Bronchial epithelial cell (primary cell): ENCODE measurements around the gene SFXN5. TPM values are rescaled to one million over a fixed set of nuclear protein-coding genes. Genes with fewer than 3 reads are reported as not detected.

ENCODE experiments used
- DNase-seq: peaks from one replicate; pipeline ENCODE4 v3.0.0-alpha.2; 2010; ENCODE audit warnings: low read depth
- FAIRE-seq: peaks from 2 replicates; lab custom pipeline; 2011; peaks lifted over from hg19 to GRCh38; lab: Jason Lieb, UNC
- H3K27me3 ChIP-seq: 2 replicates; pipeline ENCODE4 v1.5.1; 2011; ENCODE audit warnings: low read length; ENCODE audit not compliant: control insufficient read depth, insufficient read depth
- H3K36me3 ChIP-seq: 2 replicates; pipeline ENCODE4 v1.5.1; 2011; ENCODE audit warnings: low read length; ENCODE audit not compliant: control insufficient read depth, insufficient read depth
- H3K4me3 ChIP-seq: 2 replicates; pipeline ENCODE4 v1.5.1; 2011; ENCODE audit warnings: mild to moderate bottlenecking, low read depth, low read length, control low read depth
- CTCF ChIP-seq: IDR thresholded peaks from 2 replicates; pipeline ENCODE4 v1.5.1; 2011; ENCODE audit warnings: mild to moderate bottlenecking, moderate library complexity, low read length, control low read depth, inconsistent platforms; ENCODE audit not compliant: insufficient read depth, severe bottlenecking
- total RNA-seq: library from RNA; depleted of rRNA; stranded (reverse); fragments of >200 nt; gene quantifications from 2 replicates; pipeline ENCODE4 v1.2.1, GENCODE V29; 2014

Gene SFXN5
- total RNA-seq, 1 donor from 2014 or later = 5.3 TPM

DNA sequence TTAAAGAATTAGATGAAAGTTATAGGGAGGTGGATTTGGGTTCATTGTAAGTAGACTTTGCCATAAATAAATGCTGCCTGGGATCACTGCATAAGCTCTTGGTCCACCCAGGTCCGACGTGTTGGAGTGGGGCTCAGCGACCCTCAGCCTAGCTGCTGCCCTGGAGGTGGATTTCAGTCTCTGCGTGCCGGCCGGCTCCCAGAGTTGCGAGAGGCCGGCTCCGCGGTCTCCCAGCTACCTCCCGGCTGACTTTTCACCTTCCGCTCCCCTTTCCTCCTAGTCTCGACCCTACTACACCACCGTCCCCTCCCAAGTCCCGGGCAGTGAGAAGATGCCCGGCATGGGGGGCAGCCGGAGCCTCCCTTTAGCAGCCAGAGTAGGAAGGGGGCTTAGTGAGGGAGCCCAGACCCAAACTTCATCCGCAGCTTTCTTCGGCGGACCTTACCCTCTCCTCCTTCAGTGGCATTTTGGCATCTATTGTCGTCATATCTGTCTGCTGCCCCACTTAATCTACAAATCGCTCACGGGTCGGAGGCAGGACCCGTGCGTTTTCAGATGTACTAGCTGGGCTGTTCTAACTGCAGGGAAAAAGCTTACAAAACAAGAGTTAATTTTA is 146.1 kb downstream of the SFXN5 start:
- DNase-seq (no peak), FAIRE-seq (no peak)
- no peak for TF ChIP-seq CTCF
- H3K36me3 ChIP-seq = no peaks in the 10 kb centered on the region
- H3K27me3 ChIP-seq = peaks cover 67% of the 10 kb centered on the region
- H3K4me3 ChIP-seq = no peak overlapping the region

DNA sequence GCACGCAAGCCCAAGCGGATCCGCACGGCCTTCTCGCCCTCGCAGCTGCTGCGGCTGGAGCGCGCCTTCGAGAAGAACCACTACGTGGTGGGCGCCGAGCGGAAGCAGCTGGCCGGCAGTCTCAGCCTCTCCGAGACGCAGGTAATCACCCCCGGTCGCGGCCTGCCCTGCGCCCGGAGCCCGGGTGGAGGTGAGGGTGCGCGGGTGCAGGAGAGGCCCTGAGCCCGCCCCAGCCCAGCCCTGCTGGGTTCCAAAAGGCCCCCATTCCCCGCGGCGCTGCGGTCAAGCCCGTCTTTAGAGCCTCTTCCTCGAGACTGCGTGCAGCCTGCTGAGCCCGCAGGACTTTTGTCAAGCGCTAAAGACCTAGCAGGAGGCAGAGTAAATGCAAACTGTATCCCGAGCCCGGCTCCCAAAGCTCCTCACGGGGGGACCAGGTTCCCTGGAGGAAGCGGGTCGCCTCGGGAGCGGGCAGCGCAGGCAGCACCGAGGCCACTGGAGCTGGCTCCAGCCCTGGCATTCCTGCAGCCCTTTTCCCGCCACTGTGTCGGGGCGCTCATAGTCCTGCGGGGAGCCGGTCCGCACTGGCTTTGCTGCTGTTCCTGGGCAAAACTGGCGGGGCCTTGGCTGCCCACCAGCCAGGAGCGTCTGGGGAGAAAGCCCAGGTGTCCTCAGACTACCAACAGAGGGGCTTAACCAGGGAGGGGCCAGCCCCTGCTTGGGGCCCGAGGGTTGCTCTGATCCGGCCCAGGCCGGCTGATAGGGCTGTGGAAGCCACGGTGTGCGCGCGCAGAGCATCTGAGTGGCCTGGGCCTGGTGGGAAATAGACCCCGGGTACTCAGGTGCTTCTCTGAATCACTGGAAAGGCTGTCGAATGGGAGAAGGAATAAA is 146.9 kb downstream of the SFXN5 start:
- no peak overlapping the region for H3K4me3 ChIP-seq
- TF ChIP-seq CTCF = no peak
- FAIRE-seq = no peak
- peaks cover 74% of the 10 kb centered on the region for H3K27me3 ChIP-seq
- DNase-seq = no peak
- no peaks in the 10 kb centered on the region for H3K36me3 ChIP-seq

DNA sequence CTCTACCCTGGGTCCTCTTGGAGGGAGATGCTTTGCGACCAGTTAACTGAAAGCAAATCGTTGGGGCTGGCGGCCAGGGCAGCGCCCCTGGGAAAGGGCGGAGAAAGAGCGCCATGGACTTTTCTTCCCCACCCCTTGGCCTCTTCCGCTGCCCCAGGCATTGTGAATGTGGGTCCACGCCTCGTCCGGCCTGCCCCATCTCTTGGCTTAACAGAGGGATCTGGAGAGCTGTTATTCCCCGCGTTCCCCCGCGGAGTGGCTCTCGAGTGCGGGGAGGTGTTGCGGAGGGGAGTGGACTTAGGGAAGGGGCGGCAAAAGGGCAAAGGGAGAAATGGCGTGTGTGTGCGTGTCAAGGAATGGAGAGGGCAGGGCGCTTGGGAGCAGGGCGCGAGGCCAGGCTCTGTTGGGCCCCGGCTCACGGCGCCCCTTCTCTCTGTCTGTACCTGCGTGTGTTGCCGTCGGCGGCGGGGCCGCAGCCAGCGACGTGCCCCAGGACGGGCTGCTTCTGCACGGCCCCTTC is 147.6 kb downstream of the SFXN5 start:
- H3K27me3 ChIP-seq = peaks cover 74% of the 10 kb centered on the region
- no peak for DNase-seq
- no peak for TF ChIP-seq CTCF
- H3K36me3 ChIP-seq = no peaks in the 10 kb centered on the region
- FAIRE-seq = no peak
- H3K4me3 ChIP-seq = no peak overlapping the region

- TF ChIP-seq CTCF = no peak
- no peak for FAIRE-seq
Observed at GRCh38 chr2:72921853-72922252, 149.7 kb downstream of the SFXN5 start.

DNA sequence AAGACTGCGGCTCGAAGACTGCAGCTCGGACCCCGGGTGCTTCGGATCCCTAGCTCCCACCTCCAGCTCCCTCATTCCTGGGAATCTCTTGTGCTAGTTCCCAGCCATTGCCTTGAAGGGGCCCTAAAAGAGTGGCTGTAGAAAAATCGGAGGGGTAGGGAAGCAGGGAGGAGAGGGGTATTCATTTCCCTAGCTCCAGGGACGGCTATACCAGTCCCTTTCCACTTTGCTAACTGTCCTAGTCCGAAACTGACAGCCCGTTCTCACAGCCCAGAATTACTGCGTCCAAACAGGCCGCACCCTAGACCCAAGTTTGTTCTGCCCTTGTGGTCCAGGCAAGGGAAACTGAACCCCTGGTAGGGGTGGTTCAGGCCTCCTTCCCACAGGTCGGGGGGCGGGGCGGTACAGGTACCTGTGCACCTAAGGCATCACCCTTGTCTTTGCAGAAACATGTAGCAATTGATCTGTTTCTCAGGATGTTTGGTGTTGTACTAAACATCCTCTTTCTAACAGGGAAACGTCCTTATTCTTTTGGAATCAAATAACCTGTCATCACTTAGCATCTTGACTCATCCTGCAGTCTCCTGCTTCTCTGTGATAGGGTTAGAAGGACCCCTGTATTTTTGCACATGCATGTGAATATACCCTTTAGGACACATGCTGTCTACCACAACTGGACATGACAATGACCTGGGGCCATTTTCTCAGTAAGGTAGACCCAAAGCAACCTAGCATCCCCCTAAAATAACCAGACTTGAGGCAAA is 150.2 kb downstream of the SFXN5 start:
- no peak overlapping the region for H3K4me3 ChIP-seq
- DNase-seq = no peak
- peaks cover 77% of the 10 kb centered on the region for H3K27me3 ChIP-seq
- H3K36me3 ChIP-seq = no peaks in the 10 kb centered on the region
- no peak for FAIRE-seq
- no peak for TF ChIP-seq CTCF

More at GRCh38 chr2:72921853-72922252, 149.7 kb downstream of the SFXN5 start:
- Histone ChIP-seq H3K27me3 (peaks cover 76% of the 10 kb centered on the region), H3K36me3 (no peaks in the 10 kb centered on the region), H3K4me3 (no peak overlapping the region)
- DNase-seq = no peak
